CD4-positive, alpha-beta T cell treated with Interleukin-4 for 4 hours (primary cell): ENCODE results near the gene RNU11.
"Not testable (repeated sequence)": the region's sequence is repeated elsewhere in the genome, so short reads cannot be mapped to it uniquely, and the experiment has no call there.

Experiments
- DNase-seq: peaks from one replicate; pipeline ENCODE4 v3.0.0-alpha.2; 2020

RNU11 gene

GRCh38 chr1:28648474-28649198, at the start of gene RNU11:
RNU11 (plus strand) TSS chr1:28648600.
- DNase-seq = peak; percentile 94

- DNase-seq = no peak
Observed at GRCh38 chr1:28601696-28602095, 46.7 kb upstream of the RNU11 start.

GRCh38 chr1:28602536-28603439, 45.6 kb upstream of the RNU11 start:
- DNase-seq = peak; percentile 28

GRCh38 chr1:28604411-28604810, 44.0 kb upstream of the RNU11 start:
- no peak for DNase-seq

GRCh38 chr1:28604962-28605361, 43.4 kb upstream of the RNU11 start:
- no peak for DNase-seq

- DNase-seq = no peak
Observed at GRCh38 chr1:28606771-28607170, 41.6 kb upstream of the RNU11 start.

- no peak for DNase-seq
Observed at GRCh38 chr1:28613175-28613574, 35.2 kb upstream of the RNU11 start.

- DNase-seq = no peak
Observed at GRCh38 chr1:28631713-28632112, 16.7 kb upstream of the RNU11 start.

GRCh38 chr1:28632560-28632959, 15.8 kb upstream of the RNU11 start:
- DNase-seq = no peak

- peak; percentile 39 for DNase-seq
Observed at GRCh38 chr1:28640766-28641165, 7.6 kb upstream of the RNU11 start.

- DNase-seq = no peak
Observed at GRCh38 chr1:28642056-28642846, 6.1 kb upstream of the RNU11 start.

- DNase-seq = peak; percentile 96
Observed at GRCh38 chr1:28642847-28643635, 5.4 kb upstream of the RNU11 start, which contains the start of gene TAF12. TAF12 (minus strand) TSS chr1:28643067; CDS start chr1:28622081, 20,986 bp downstream.

- no peak for DNase-seq
Observed at GRCh38 chr1:28644494-28644893, 3.9 kb upstream of the RNU11 start.

GRCh38 chr1:28645406-28645805, 3.0 kb upstream of the RNU11 start:
- DNase-seq = not testable (repeated sequence)

- DNase-seq = no peak
Observed at GRCh38 chr1:28646040-28646439, 2.4 kb upstream of the RNU11 start.

GRCh38 chr1:28648008-28648473, 359 bp upstream of the RNU11 start:
- DNase-seq = peak; percentile 95

- DNase-seq = not testable (repeated sequence)
Observed at GRCh38 chr1:28653063-28653462, 4.7 kb downstream of the RNU11 start.

GRCh38 chr1:28653870-28654269, 5.5 kb downstream of the RNU11 start:
- not testable (repeated sequence) for DNase-seq

- not testable (repeated sequence) for DNase-seq
Observed at GRCh38 chr1:28655448-28656311, 7.3 kb downstream of the RNU11 start.

- DNase-seq = no peak
Observed at GRCh38 chr1:28656335-28656734, 7.9 kb downstream of the RNU11 start.

GRCh38 chr1:28663871-28664470, 15.6 kb downstream of the RNU11 start:
- DNase-seq = no peak
